GM19351 (cell line): ENCODE measurements around the gene ZNF426.
"Not testable (repeated sequence)": the region's sequence is repeated elsewhere in the genome, so short reads cannot be mapped to it uniquely, and the experiment has no call there.

Source experiments
- ATAC-seq: cut with Tn5 transposase; IDR thresholded peaks from one replicate; pipeline ENCODE4 v1.9.1; 2021; ENCODE audit warnings: mild to moderate bottlenecking, moderate library complexity; ENCODE audit not compliant: unreplicated experiment

The ZNF426 gene

GRCh38 chr19:9538183-9539058 lies at the start of gene ZNF426:
TSS of gene ZNF426 (minus strand) at chr19:9538645. CDS start at chr19:9536232, 2,413 bp downstream.
- ATAC-seq: peak; percentile 77

- ATAC-seq: no peak
Observed at GRCh38 chr19:9586764-9587163, 48.3 kb upstream of the ZNF426 start.

DNA sequence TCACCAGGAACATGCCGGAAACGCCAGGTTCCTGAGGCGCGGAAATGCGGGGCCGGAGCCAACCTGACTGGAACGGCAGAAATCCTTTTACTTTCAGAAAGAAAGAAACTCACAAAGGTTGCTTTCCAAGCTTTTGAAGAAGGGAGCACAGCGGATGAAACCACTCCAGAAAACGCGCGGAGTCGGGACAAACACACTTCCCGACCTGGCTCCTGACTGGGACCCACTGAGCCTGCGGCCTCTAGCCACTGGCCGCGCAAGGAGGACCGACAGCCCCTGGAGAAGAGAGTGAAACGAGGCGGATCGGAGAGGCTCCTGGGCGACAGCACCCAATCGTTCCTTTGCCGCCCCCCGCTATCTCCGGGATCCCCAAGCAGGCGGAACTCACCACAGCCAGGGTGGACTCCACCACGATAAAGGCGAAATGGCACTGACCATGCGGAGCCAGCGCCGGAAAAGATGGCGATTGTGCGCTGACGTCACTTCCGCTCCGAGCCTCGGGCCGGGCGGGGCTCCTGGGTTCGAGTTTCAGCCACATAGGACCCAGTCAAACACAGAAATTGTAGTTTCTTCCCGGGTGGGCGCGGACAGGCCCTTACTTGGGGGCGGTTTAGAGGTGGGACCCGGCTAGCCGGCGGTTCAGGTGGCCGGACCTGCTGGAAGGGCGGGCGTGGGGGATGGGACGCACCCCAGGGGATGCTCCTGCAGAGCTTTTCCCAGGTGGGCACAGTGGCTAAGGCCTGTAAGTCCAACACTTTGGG lies 45.8 kb upstream of the ZNF426 start, which contains the start of gene ZNF121:
Gene ZNF121 (minus strand): TSS at position 432 of the 761 bp plus-strand sequence. CDS start 16,407 bp downstream, outside the sequence.
- peak; percentile 85 for ATAC-seq

DNA sequence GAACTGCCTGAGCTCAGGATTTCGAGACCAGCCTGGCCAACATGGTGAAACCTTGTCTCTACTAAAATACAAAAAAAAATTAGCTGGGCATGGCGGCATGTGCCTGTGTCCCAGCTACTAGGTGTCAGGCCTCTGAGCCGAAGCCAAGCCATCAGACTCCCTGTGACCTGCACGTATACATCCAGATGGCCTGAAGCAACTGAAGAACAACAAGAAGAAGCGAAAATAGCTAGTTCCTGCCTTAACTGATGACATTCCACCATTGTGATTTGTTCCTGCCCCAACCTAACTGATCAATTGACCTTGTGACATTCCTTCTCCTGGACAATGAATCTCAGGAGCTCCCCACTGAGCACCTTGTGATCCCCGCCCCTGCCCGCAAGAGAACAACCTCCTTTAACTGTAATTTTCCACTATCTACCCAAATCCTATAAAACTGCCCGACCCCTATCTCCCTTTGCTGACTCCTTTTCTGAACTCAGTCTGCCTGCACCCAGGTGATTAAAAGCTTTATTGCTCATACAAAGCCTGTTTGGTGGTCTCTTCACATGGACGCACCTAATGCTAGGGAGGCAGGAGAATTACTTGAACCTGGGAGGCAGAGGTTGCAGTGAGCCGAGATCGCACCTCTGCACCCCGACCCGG lies 43.8 kb upstream of the ZNF426 start:
- ATAC-seq: not testable (repeated sequence)

DNA sequence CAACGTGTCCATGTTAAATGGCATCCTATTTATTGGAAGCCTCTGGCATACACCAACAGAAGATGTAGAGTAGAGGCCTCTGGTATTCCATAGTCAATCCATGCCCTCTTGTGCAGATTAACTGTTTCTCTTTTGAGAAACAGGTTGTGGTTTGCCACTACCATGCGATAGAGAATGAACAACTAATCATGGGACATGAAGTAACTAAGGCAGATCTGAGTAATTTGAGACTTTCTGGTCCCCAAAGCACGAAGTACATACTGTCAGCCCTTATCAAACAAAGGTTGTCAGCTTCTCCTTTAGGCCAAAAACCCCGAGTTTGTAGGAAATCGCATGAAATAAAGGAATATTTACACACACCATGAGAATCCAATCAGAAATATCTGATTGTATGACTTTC lies 42.3 kb upstream of the ZNF426 start:
- no peak for ATAC-seq

GRCh38 chr19:9570255-9570654 lies 31.8 kb upstream of the ZNF426 start:
- ATAC-seq: no peak

DNA sequence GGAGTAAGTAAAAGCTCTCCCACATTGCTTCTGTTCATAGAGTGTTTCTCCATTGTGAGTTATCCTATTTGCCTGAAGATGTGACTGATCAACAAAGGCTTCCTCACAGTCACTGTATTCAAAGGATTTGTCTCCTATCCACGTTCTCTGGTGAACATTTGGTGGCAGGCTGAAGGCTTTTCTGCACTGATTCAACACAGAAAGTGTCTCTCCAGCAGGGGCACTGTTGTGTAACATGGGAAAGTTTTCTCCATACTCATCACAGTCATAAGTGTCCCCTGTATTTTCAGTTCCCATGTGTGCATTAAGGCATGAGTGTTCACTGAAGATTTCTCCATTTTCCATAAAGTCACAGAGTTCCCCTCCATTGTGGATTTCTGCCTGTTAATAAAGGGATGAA lies 28.3 kb upstream of the ZNF426 start:
- no peak for ATAC-seq

DNA sequence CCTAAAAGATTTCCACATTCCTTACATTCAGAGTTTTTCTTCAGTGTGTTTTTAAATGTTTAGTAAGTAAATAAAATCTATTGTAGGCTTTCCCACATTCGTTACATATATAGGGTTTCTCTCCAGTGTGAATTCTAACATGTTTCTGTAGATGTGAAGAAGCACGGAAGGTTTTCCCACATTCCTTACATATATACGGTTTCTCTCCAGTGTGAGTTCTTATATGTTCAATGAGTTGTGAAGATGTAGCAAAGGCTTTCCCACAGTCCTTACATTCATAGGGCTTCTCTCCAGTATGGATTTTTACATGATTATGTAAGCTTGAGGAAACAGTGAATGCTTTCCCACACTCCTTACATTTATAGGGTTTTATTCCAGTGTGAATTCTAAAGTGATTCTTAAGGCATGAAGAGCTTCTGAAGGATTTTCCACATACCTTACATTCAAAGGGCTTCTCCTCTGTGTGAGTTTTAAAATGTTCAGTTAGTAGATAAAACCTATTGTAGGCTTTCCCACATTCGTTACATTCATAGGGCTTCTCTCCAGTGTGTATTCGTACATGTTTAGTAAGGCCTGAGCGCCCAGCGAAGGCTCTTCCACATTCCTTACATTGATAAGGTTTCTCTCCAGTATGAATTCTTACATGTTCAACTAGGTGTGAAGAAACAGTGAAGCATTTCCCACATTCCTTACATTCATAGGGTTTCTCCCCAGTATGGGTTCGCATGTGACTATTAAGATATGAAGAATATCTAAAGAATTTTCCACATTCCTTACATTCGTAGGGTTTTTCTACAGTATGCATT lies 27.7 kb upstream of the ZNF426 start:
- no peak for ATAC-seq

- no peak for ATAC-seq
Observed at GRCh38 chr19:9552536-9553274, 14.3 kb upstream of the ZNF426 start.

DNA sequence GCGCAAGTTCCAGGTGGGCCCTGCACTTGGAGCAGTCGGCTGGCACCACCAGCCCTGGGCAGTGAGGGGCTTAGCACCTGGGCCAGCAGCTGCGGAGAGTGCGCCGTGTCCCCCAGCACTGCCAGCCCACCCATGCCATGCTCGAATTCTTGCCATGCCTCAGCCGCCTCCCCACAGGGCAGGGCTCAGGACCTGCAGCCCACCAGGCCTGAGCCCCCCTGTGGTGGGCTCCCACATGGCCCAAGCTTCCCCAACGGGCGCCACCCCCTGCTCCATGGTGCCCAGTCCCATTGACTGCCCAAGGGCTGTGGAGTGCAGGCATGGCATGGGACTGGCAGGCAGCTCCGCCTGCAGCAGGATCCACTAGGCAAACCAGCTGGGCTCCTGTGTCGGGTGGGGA lies 9.4 kb upstream of the ZNF426 start:
- ATAC-seq: no peak

- ATAC-seq: not testable (repeated sequence)
Observed at GRCh38 chr19:9541281-9541680, 2.8 kb upstream of the ZNF426 start.

GRCh38 chr19:9539921-9540320 lies 1.5 kb upstream of the ZNF426 start:
- not testable (repeated sequence) for ATAC-seq

DNA sequence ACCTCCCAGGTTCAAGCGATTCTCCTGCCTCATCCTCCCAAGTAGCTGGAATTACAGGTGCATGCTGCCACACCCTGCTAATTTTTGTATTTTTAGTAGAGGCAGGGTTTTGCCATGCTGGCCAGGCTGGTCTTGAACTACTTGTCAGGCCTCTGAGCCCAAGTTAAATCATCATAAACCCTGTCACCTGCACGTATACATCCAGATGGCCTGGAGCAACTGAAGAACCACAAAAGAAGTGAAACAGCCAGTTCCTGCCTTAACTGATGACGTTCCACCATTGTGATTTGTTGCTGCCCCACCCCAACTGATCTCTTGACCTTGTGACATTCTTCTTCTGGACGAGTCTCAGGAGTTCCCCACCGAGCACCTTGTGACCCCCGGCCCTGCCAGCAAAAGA lies 756 bp upstream of the ZNF426 start:
- not testable (repeated sequence) for ATAC-seq

DNA sequence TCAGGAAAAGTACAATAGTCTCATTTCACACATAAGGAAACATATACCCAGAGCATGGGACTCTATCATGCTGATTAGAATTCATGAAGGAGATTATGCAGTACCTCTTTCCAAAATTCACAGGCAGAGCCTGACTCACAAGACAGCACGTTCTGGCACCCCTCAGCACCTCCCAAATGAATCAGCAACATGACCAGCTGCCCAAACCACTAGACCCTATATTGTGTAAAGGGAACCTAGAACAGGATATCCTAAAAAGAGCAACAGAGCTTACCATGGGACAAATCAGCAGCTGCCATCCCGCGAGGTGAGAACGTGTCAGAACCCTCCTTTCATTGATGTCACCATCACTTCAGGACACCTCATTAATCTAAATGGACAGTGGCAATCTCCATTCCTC lies 2.5 kb downstream of the ZNF426 start:
- ATAC-seq: no peak

GRCh38 chr19:9531933-9532332 lies 6.5 kb downstream of the ZNF426 start:
- ATAC-seq: no peak

- ATAC-seq: no peak
Observed at GRCh38 chr19:9528757-9529336, 9.6 kb downstream of the ZNF426 start.

- no peak for ATAC-seq
Observed at GRCh38 chr19:9523885-9524474, 14.5 kb downstream of the ZNF426 start.

DNA sequence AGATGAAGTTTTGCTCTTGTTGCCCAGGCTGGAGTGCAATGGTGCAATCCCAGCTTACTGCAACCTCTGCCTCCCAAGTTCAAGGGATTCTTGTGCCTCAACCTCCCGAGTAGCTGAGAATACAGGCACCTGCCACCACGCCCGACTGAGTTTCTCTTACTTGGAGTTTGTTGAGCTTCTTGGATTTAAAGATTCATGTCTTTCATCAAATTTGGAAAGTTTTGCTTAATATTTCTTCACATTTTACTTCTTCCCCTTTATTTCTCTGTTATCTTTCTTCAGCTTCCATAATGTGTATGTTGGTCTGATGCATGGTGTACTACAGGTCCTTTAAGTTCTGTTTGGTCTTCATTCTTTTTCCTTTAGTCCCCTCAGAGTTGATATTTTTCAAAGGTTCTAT lies 31.2 kb downstream of the ZNF426 start:
- no peak for ATAC-seq

DNA sequence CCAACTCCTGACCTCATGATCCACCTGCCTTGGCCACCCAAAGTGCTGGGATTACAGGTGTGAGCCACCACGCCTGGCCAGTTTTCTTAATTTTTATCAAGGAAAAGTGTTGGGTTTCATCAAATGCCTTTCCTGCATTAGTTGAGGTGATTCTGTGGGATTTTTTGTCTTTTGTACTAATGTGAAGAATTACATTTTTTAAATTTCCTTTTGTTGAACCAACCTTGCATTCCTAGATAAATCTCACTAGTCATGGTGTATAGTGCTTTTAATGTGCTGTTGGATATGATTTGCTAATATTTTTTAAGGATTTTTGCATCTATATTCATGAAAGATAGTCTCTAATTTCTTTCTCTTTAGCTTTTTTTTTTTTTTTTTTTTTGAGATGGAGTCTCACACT lies 37.6 kb downstream of the ZNF426 start:
- no peak for ATAC-seq
